Neural cell (in vitro differentiated cells): ENCODE measurements around the gene CPHXL2.

ENCODE experiments used
- CTCF ChIP-seq: fragments of 450-650 bp; IDR thresholded peaks from 2 replicates; pipeline ENCODE4 v1.5.1; 2014; ENCODE audit warnings: antibody characterized with exemption, mild to moderate bottlenecking, moderate library complexity; ENCODE audit not compliant: poor library complexity, severe bottlenecking
- EZH2 ChIP-seq: fragments of 200-600, 300-800 bp; shearing (Covaris generic), sonication (generic); IDR thresholded peaks from 2 replicates; pipeline ENCODE4 v1.6.1; 2014; ENCODE audit warnings: antibody characterized with exemption, low read length, borderline replicate concordance, mild to moderate bottlenecking; ENCODE audit not compliant: insufficient read depth, poor library complexity, severe bottlenecking

GRCh38 chr16:75630052-75630451, 46.8 kb downstream of the CPHXL2 start:
- TF ChIP-seq CTCF (no peak), EZH2 (no peak)
